KOPT-K1 (cell line): Measurements from ENCODE around the gene GUCY2F.

ENCODE experiments used
- H3K27ac ChIP-seq: fragments of 200-600 bp; sonication (generic); 2 replicates; pipeline ENCODE4 v1.5.1; 2016; ENCODE audit warnings: antibody characterized with exemption, mild to moderate bottlenecking, low read depth, low read length; ENCODE audit not compliant: poor library complexity, severe bottlenecking
- H3K36me3 ChIP-seq: fragments of 200-600 bp; sonication (generic); 2 replicates; pipeline ENCODE4 v1.5.1; 2017; ENCODE audit warnings: antibody characterized with exemption, mild to moderate bottlenecking, low read length, moderate library complexity; ENCODE audit not compliant: insufficient read depth
- H3K9me3 ChIP-seq: fragments of 200-600 bp; sonication (generic); 2 replicates; pipeline ENCODE4 v1.5.1; 2017; ENCODE audit warnings: antibody characterized with exemption, low read length, mild to moderate bottlenecking; ENCODE audit not compliant: insufficient read depth, poor library complexity, severe bottlenecking

The GUCY2F gene

DNA sequence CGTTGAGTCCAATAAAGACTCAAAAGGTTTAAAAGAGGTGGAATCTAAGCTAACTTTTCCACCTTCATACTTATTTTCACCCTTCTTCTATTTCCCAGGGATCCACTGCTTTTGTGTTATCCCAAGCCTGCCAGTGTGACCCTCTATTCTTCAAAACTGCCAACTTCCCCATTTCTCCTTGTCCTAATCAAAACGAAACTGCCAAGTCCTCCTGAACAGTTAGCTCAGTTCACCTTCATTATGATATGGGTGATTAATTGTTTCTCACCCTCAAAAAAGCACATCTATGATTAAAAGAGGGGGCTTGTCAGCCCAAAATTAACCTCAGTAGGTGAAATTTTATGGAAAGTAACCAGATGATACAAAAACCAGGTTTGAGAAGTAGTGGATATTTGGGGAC is 108.4 kb downstream of the GUCY2F start:
- no peaks in the 10 kb centered on the region for H3K9me3 ChIP-seq
- no peaks in the 10 kb centered on the region for H3K36me3 ChIP-seq
- H3K27ac ChIP-seq = no peak overlapping the region

DNA sequence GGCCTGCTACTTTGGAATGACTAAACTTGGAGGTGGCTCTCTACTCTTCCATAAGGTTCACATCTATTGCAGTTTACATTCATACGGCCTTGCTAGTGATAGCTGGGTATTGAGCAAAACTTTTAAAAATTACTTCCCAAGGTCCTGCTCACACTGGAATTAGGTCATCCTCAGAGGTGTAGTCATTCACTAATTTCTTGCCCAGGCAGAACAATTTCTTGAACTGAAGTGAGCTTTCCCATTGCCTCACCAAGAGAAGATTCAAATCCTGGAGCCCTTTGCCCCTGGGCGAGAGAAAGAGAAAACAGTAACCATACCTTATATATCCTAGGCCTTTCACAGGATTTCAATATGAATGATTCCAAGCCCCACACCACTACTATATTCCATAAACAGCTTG is 109.2 kb downstream of the GUCY2F start:
- Histone ChIP-seq H3K27ac (no peak overlapping the region), H3K36me3 (no peaks in the 10 kb centered on the region), H3K9me3 (no peaks in the 10 kb centered on the region)

- Histone ChIP-seq H3K27ac (no peak overlapping the region), H3K9me3 (no peaks in the 10 kb centered on the region), H3K36me3 (no peaks in the 10 kb centered on the region)
Observed at GRCh38 chrX:109372291-109372690, 109.6 kb downstream of the GUCY2F start.

DNA sequence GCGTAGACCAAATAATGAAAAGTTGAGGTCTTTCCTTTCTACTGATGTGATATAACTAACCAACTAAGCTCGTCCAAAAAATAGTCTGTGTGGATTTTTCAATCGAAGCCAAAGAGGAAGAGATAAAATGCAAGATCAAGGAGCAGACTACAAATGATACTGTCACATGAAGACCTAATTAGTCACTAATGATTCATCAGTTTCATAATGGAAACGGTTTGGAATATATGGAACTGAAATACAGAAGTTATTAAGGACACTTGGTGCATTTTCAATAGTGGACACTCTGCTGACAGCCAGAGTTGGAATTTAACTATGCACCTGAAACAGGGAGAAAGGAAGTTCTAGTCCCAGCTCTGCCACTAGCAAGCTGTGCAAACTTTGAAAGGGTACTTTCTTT is 119.8 kb downstream of the GUCY2F start:
- Histone ChIP-seq H3K9me3 (no peaks in the 10 kb centered on the region), H3K36me3 (no peaks in the 10 kb centered on the region), H3K27ac (no peak overlapping the region)

DNA sequence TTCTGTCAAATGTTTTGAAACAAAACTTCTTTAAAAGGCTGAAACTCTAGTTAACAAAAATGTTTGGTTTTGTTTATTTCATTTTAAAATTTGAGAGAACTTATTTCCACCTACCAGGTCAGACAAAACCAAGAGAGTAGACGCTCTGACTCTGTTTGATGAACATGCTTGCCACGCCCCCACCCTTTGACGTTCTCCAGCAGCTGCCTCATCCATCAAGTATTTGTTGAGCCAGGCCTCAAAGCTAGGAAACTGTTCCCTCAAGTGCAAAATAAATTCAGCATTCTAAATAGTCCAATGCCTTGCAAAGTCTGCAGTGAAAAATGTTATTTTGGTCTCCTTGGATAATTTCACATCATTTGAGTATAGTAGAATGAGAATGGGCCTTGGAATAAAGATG is 121.6 kb downstream of the GUCY2F start:
- Histone ChIP-seq H3K36me3 (no peaks in the 10 kb centered on the region), H3K9me3 (no peaks in the 10 kb centered on the region), H3K27ac (no peak overlapping the region)

- no peaks in the 10 kb centered on the region for H3K9me3 ChIP-seq
Observed at GRCh38 chrX:109357706-109358105, 124.2 kb downstream of the GUCY2F start.

DNA sequence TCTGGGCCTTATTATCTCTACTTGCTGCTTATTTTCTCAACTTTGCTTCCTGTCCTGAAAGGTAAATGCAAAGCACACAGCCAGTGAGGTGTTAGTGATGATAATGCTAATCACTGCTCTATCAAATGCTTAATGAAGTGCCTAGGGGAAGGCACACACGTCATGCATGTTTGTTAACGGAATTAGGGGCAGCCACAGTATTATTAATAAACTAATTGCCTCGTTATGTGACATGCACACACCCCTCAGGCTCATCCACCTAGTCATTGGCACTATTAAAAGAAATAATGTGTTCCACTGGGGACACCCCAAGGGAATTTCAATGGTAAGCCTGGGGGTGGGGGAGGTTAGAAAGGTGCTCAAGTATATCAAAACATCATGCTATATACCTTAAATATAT is 125.2 kb downstream of the GUCY2F start:
- no peaks in the 10 kb centered on the region for H3K36me3 ChIP-seq
- H3K27ac ChIP-seq = no peak overlapping the region
- H3K9me3 ChIP-seq = no peaks in the 10 kb centered on the region

More at GRCh38 chrX:109357706-109358105, 124.2 kb downstream of the GUCY2F start:
- no peaks in the 10 kb centered on the region for H3K36me3 ChIP-seq
- no peak overlapping the region for H3K27ac ChIP-seq

- no peaks in the 10 kb centered on the region for H3K9me3 ChIP-seq
- no peak overlapping the region for H3K27ac ChIP-seq
- H3K36me3 ChIP-seq = no peaks in the 10 kb centered on the region
Observed at GRCh38 chrX:109352066-109352588, 129.8 kb downstream of the GUCY2F start.

GRCh38 chrX:109351557-109351956 is 130.3 kb downstream of the GUCY2F start:
- Histone ChIP-seq H3K27ac (no peak overlapping the region), H3K36me3 (no peaks in the 10 kb centered on the region), H3K9me3 (no peaks in the 10 kb centered on the region)

GRCh38 chrX:109350551-109350950 is 131.3 kb downstream of the GUCY2F start:
- Histone ChIP-seq H3K36me3 (no peaks in the 10 kb centered on the region), H3K27ac (no peak overlapping the region)

GRCh38 chrX:109350051-109350450 is 131.8 kb downstream of the GUCY2F start:
- Histone ChIP-seq H3K27ac (no peak overlapping the region), H3K9me3 (no peaks in the 10 kb centered on the region), H3K36me3 (no peaks in the 10 kb centered on the region)

More at GRCh38 chrX:109350551-109350950, 131.3 kb downstream of the GUCY2F start:
- no peaks in the 10 kb centered on the region for H3K9me3 ChIP-seq

DNA sequence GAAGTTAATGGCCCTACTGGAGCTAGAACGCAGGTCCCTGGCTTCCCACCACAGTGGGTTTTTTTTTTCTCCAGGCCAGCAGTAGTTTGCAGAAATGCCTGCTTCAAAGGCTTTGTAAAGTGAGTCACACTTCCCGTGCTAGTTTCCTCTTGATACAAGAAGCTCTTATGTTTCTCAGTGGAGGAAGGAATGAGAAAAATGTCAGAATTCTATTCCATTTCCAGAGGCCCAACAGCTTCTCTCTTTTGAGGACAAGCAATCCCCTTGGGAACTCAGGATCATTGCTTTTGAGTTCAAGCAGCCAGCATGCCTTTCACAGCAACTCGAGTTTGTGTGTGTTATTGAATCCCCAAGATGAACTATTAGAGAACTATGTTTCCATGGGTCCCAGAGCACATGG is 134.3 kb downstream of the GUCY2F start:
- no peak overlapping the region for H3K27ac ChIP-seq
- H3K9me3 ChIP-seq = no peaks in the 10 kb centered on the region
- H3K36me3 ChIP-seq = no peaks in the 10 kb centered on the region

DNA sequence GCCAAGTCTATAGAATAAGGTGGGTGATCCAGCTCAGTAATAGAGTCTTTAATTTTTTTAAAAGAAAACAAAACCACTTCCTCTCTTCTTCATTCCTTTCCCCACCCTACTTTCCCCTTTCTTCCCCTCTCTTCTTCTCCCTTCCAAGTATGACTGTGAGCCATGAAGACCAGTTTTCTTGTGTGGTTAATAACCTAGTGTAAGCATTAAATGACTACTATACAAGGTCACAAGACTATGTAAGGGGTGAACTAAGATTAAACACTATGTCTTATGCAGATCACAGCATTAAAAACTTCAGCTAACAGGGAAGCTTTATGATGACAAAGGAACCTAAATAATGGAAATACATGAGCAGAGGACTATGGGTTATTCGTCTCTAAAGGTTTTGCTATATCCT is 135.4 kb downstream of the GUCY2F start:
- H3K36me3 ChIP-seq = no peaks in the 10 kb centered on the region
- no peak overlapping the region for H3K27ac ChIP-seq
- H3K9me3 ChIP-seq = no peaks in the 10 kb centered on the region

DNA sequence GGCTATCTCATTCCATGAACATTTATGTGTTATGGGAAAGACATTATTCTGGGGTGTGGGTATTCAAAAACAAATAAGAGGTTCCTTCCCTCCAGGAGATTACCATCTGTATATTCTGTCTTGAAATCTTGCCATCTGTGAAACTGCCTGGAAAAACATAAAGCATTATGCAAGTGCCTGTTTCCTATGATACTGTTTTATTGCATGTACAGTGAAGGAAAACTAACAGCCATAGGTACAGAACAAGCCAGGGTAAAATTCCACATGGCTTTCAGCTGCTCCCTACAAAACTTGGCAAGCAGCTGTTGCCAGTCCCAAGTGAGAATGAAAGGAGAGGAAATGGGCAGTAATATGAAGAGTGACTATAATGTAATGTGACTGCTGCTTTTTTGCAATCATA is 136.0 kb downstream of the GUCY2F start:
- H3K9me3 ChIP-seq = no peaks in the 10 kb centered on the region
- no peak overlapping the region for H3K27ac ChIP-seq
- H3K36me3 ChIP-seq = no peaks in the 10 kb centered on the region

DNA sequence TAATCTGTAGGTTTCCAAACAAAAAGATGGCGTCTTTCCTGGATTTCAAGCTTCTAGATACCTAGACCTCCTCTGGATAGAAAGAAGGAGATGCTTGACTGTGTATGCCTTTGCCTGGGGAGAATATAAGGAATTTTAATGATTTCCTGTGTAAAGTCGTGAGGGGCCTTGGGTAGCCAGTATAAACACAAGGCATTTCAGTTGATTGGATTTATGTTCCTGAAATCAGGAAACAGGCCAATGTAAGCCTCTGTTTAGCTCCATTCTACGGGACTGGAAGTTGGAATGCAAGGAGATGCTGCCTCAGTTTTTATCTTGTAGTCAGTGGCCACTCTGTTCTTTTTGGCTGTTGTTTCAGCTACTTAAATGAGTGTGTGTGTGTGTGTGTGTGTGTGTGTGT is 137.2 kb downstream of the GUCY2F start:
- H3K36me3 ChIP-seq = no peaks in the 10 kb centered on the region
- H3K27ac ChIP-seq = no peak overlapping the region
- no peaks in the 10 kb centered on the region for H3K9me3 ChIP-seq

- Histone ChIP-seq H3K36me3 (no peaks in the 10 kb centered on the region), H3K9me3 (no peaks in the 10 kb centered on the region), H3K27ac (no peak overlapping the region)
Observed at GRCh38 chrX:109344101-109344500, 137.8 kb downstream of the GUCY2F start.
